HG03196 (cell line): Measurements from ENCODE around the gene APLF.
"Not testable (repeated sequence)": the region's sequence is repeated elsewhere in the genome, so short reads cannot be mapped to it uniquely, and the experiment has no call there.

Experiments
- ATAC-seq: cut with Tn5 transposase; IDR thresholded peaks from one replicate; pipeline ENCODE4 v1.9.1; 2021; ENCODE audit not compliant: unreplicated experiment

The APLF gene

DNA sequence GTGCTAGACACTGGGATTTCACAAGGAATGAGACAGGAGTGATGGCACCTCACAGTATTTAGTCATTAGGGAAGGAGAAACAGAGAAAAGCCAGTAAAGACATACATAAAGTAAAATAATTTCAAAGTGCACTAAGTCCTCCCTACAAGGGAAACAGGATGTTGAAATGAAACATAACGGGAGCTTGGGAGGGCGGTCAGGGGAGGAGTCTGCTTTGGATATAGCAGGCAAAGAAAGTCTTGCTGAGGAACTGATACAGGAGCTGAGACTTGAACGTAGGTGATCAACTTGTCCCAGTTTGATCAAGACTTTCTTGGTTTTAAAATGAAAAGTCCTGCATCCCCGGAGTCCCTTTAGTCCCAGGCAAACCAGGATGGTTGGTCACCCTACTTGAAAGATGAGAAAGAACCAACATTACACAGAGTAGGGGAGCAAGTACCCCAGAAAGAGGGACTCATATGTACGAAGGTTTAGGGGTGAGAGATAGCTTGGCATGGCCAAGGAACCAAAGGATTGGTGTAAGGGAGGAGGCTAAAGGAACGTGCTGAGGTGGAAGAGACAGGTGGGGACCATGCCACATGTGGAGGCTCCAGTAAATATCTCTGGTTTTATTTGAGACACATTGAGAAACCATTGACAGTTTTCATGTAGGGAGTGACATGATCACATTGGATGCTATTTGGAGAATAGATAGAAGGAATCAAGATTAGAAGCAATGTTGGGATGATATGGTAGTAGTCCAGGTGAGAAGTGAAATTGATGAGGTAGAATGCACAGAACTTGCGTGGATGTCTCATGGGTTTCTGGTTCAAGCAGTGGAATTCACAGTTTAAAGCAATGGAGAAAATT, 28.7 kb upstream of the APLF start:
- ATAC-seq, result no peak

GRCh38 chr2:68441179-68441993, 26.0 kb upstream of the APLF start:
- peak; percentile 98 for ATAC-seq

- no peak for ATAC-seq
Measured at GRCh38 chr2:68441994-68442322, 25.4 kb upstream of the APLF start.

DNA sequence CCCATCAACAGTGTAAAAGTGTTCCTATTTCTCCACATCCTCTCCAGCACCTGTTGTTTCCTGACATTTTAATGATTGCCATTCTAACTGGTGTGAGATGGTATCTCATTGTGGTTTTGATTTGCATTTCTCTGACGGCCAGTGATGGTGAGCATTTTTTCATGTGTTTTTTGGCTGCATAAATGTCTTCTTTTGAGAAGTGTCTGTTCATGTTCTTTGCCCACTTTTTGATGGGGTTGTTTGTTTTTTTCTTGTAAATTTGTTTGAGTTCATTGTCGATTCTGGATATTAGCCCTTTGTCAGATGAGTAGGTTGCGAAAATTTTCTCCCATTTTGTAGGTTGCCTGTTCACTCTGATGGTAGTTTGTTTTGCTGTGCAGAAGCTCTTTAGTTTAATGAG, 21.0 kb upstream of the APLF start:
- ATAC-seq, result not testable (repeated sequence)

- no peak for ATAC-seq
Measured at GRCh38 chr2:68447118-68447517, 20.3 kb upstream of the APLF start.

- no peak for ATAC-seq
Measured at GRCh38 chr2:68448671-68449653, 18.4 kb upstream of the APLF start.

GRCh38 chr2:68452158-68452900, 15.1 kb upstream of the APLF start:
- ATAC-seq, result no peak

- ATAC-seq, result no peak
Measured at GRCh38 chr2:68453761-68454360, 13.5 kb upstream of the APLF start.

- no peak for ATAC-seq
Measured at GRCh38 chr2:68454719-68455118, 12.7 kb upstream of the APLF start.

DNA sequence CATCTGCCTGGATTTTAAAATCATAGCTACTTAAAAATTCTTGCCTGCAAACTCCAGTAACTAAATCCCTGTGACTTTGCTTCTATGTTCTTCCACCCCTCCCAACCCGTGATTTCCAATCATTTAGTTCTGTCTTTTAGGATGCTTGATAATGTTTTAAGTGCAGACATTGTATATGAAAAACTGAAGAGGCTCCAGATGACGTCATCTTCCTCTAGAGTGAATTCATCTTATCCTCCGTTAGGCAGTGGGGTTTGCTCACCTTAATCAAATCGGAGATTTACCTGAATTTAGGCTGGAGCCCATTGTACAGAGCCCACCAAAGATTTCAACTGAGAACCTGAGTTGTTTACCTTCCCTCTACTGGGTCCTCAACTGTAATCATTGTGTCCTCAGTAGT, 11.2 kb upstream of the APLF start:
- ATAC-seq, result no peak

DNA sequence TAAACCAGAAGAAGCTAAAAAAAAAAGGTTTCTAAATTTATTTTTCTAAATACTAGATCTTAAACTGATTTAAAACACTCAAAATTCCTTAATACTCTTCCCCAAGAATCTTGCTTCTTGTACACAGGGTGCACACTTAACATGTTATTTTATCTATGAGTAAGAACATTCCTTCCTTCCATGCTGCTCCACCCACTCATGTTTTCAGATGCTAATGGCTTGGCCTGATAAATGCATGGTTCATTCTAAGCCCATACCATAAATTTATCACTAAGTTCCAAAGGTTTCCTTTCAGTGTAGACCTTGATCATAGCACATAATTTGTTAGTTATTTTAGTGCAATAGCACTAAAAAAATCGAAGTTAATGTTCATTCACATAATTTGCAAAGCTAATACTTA, 8.4 kb upstream of the APLF start:
- ATAC-seq, result no peak

- no peak for ATAC-seq
Measured at GRCh38 chr2:68463287-68463877, 4.0 kb upstream of the APLF start.

DNA sequence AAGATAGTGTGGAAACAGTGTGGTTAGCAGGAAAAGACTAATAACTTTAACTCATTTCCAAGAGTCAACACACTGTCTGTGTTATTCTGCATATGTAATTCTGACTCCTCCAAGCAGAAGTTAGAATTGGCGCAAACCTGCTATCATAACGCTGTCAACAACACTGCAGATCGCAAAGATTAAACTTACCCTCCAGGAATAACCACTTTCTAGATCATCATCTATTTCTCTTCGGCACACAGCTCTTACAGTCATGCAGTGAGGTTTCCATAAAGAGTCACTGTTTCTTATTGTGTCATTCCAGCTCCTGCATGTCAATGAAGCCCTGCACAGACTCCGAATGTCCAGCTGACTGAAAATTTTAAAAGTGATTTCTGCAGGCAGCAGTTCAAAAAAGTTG, 2.7 kb upstream of the APLF start:
- ATAC-seq, result no peak

DNA sequence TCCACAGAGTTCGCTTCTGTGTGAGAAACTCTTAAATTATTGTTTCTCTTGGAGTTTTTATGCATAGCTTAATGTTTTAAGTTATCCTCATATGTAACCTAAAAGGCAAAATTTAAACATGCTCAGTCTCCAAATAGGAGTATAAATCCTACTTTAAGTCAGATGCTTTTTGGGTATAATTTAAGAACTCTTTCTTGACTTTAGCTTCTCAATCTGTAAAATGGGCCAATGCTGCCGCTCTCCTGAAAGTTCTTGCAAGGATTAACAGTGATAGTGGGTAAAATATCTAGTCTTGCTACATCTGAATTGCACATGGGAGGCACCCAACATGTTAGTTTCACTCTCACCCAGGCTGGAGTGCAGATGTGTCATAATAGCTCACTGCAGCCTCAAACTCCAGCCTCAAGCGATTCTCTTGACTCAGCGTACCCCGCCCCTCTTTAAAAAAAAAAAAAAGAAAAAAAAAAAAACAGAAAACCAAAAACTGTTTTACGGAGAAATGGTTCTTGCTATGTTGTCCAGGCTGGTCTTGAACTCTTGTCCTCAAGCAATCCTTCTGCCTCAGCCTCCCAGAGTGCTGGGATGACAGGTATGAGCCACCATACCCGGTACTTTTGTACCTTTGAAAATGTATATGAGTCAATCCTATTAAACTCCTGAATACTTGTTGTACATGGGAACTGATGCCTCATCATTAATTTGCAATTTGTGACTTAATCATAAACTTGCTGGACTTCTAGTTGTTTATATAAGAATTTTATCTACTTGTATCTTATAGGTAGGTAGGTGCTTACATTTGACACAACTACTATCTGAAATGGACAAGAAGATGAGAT, 2.1 kb upstream of the APLF start:
- no peak for ATAC-seq

- ATAC-seq, result no peak
Measured at GRCh38 chr2:68466361-68466777, 1.0 kb upstream of the APLF start.

DNA sequence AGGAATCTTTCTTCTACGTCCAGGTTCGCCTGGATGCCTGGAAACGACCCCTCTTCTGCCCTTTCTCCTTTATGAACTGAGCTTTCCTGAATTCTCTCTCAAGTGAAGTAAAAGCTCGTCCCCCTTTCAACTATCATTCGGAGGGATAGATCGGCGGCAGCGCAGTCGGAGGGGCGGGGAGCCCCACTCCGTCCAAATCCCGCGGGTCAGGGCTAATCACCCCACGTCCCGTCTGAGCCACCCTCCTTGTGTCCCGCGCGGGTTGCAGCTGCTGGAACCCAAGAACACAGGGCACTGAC, 658 bp upstream of the APLF start:
- peak; percentile 29 for ATAC-seq

GRCh38 chr2:68468801-68469200, 1.4 kb downstream of the APLF start:
- no peak for ATAC-seq

- no peak for ATAC-seq
Measured at GRCh38 chr2:68469935-68470334, 2.5 kb downstream of the APLF start.

- no peak for ATAC-seq
Measured at GRCh38 chr2:68471385-68471784, 4.0 kb downstream of the APLF start.
